Measurements from ENCODE around the gene MBD1.
"Not testable (repeated sequence)": the region's sequence is repeated elsewhere in the genome, so short reads cannot be mapped to it uniquely, and the experiment has no call there.

DNA sequence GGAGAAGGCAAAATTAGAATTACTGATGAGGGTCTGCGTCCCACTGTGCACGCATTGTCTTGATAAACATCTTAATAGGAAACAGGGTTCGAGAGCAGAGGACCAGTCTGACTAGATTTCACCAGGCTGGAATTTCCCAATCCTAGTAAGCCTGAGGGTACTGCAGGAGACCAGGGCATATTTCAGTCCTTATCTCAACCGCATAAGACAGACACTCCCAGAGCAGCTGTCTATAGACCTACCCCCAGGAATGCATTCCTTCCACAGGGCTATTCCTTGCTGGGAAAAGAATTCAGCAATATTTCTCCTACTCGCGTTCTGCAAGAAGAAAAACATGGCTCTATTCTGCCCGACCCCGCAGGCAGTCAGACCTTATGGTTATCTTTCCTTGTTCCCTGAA is 39.6 kb downstream of the MBD1 start:
- TF ChIP-seq POLR2A (IDR thresholded peaks at IDR 0.05; ENCODE audit: low read depth, low read length); SUZ12 (IDR thresholded peaks at IDR 0.05; ENCODE audit: unreplicated experiment); NFYB (IDR thresholded peaks at IDR 0.05; ENCODE audit: insufficient read depth, low read depth, low read length); CREB1 (IDR thresholded peaks at IDR 0.05; ENCODE audit: low read depth); TCF12 (IDR thresholded peaks at IDR 0.05; ENCODE audit: low read depth, low read length); RCOR1 (conservative IDR thresholded peaks at IDR 0.05; ENCODE audit: low read depth, low read length): not testable (repeated sequence)
- TF ChIP-seq, protein P1, sequence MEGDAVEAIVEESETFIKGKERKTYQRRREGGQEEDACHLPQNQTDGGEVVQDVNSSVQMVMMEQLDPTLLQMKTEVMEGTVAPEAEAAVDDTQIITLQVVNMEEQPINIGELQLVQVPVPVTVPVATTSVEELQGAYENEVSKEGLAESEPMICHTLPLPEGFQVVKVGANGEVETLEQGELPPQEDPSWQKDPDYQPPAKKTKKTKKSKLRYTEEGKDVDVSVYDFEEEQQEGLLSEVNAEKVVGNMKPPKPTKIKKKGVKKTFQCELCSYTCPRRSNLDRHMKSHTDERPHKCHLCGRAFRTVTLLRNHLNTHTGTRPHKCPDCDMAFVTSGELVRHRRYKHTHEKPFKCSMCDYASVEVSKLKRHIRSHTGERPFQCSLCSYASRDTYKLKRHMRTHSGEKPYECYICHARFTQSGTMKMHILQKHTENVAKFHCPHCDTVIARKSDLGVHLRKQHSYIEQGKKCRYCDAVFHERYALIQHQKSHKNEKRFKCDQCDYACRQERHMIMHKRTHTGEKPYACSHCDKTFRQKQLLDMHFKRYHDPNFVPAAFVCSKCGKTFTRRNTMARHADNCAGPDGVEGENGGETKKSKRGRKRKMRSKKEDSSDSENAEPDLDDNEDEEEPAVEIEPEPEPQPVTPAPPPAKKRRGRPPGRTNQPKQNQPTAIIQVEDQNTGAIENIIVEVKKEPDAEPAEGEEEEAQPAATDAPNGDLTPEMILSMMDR (IDR thresholded peaks at IDR 0.05 in 2 of 3, conservative IDR thresholded peaks at IDR 0.05 in 1 of 3; ENCODE audit: control insufficient read depth in 2 of 3, extremely low read depth in 1 of 3, insufficient read depth in 1 of 3, low read depth in 3 of 3, low read length in 3 of 3), result not testable (repeated sequence)
- TF ChIP-seq, protein P2, sequence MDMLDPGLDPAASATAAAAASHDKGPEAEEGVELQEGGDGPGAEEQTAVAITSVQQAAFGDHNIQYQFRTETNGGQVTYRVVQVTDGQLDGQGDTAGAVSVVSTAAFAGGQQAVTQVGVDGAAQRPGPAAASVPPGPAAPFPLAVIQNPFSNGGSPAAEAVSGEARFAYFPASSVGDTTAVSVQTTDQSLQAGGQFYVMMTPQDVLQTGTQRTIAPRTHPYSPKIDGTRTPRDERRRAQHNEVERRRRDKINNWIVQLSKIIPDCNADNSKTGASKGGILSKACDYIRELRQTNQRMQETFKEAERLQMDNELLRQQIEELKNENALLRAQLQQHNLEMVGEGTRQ (IDR thresholded peaks at IDR 0.05; ENCODE audit: borderline replicate concordance, low read depth, low read length), result not testable (repeated sequence)
- TF ChIP-seq, protein P3, sequence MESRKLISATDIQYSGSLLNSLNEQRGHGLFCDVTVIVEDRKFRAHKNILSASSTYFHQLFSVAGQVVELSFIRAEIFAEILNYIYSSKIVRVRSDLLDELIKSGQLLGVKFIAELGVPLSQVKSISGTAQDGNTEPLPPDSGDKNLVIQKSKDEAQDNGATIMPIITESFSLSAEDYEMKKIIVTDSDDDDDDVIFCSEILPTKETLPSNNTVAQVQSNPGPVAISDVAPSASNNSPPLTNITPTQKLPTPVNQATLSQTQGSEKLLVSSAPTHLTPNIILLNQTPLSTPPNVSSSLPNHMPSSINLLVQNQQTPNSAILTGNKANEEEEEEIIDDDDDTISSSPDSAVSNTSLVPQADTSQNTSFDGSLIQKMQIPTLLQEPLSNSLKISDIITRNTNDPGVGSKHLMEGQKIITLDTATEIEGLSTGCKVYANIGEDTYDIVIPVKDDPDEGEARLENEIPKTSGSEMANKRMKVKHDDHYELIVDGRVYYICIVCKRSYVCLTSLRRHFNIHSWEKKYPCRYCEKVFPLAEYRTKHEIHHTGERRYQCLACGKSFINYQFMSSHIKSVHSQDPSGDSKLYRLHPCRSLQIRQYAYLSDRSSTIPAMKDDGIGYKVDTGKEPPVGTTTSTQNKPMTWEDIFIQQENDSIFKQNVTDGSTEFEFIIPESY (IDR thresholded peaks at IDR 0.05), result not testable (repeated sequence)

Measured in GM12878 (cell line).